A673 (cell line): Measurements from ENCODE around the gene RABIF. TPM values are rescaled to one million over a fixed set of nuclear protein-coding genes. Genes with fewer than 3 reads are reported as not detected.

ENCODE experiments used
- BruUV-seq: library from RNA; stranded (reverse); fragments of 400-500 nt; replicated peaks from 2 replicates; lab custom pipeline; 2021; lab: Mats Ljungman, UMichigan
- CTCF ChIA-PET: fragments of 300-600 bp; sonication (Branson Sonifier 250); formaldehyde crosslinking; loops from one replicate; lab custom pipeline; 2022; ENCODE audit warnings: antibody characterized with exemption; lab: Charles Lee
- POLR2A ChIA-PET: fragments of 300-600 bp; sonication (Branson Sonifier 250); formaldehyde crosslinking; loops from one replicate; lab custom pipeline; 2022; ENCODE audit warnings: antibody characterized with exemption; ENCODE audit not compliant: low non-redundant PET; lab: Charles Lee
- DNase-seq: peaks from one replicate; pipeline ENCODE4 v3.0.0-alpha.2; 2015; ENCODE audit warnings: low spot score
- H3K27ac ChIP-seq: fragments of 200-600 bp; sonication (generic); 2 replicates; pipeline ENCODE4 v1.5.1; 2016; ENCODE audit warnings: mixed run types, low read depth, mild to moderate bottlenecking, mixed read lengths, antibody characterized with exemption, low read length; ENCODE audit not compliant: poor library complexity, severe bottlenecking
- H3K27me3 ChIP-seq: fragments of 200-600 bp; sonication (generic); replicated peaks from 2 replicates; pipeline ENCODE4 v1.6.1; 2017; ENCODE audit warnings: mixed run types, low read depth, mild to moderate bottlenecking, mixed read lengths, antibody characterized with exemption, low read length; ENCODE audit not compliant: insufficient read depth, poor library complexity
- H3K36me3 ChIP-seq: fragments of 200-600 bp; sonication (generic); 2 replicates; pipeline ENCODE4 v1.6.1; 2016; ENCODE audit warnings: mixed run types, mild to moderate bottlenecking, mixed read lengths, antibody characterized with exemption, low read length; ENCODE audit not compliant: insufficient read depth, poor library complexity, severe bottlenecking
- H3K4me1 ChIP-seq: fragments of 200-600 bp; sonication (generic); 2 replicates; pipeline ENCODE4 v1.6.1; 2017; ENCODE audit warnings: mixed run types, mild to moderate bottlenecking, mixed read lengths, antibody characterized with exemption, low read length; ENCODE audit not compliant: insufficient read depth, poor library complexity, severe bottlenecking
- H3K4me3 ChIP-seq: fragments of 200-600 bp; sonication (generic); 2 replicates; pipeline ENCODE4 v1.5.1; 2016; ENCODE audit warnings: low read depth, mixed run types, mild to moderate bottlenecking, mixed read lengths, low read length; ENCODE audit not compliant: poor library complexity, severe bottlenecking
- H3K9me3 ChIP-seq: fragments of 200-600 bp; sonication (generic); 2 replicates; pipeline ENCODE4 v1.6.1; 2016; ENCODE audit warnings: mixed run types, low read depth, mild to moderate bottlenecking, mixed read lengths, antibody characterized with exemption, low read length; ENCODE audit not compliant: poor library complexity, severe bottlenecking
- CTCF ChIP-seq: fragments of 300-800, 200-600 bp; sonication (generic); conservative IDR thresholded peaks from 2 replicates; pipeline ENCODE4 v1.5.1; 2017; ENCODE audit warnings: low read depth, mild to moderate bottlenecking, antibody characterized with exemption, low read length, moderate library complexity, mixed read lengths
- EZH2 ChIP-seq: fragments of 200-600 bp; sonication (generic); IDR thresholded peaks from 2 replicates; pipeline ENCODE4 v1.6.1; 2017; ENCODE audit warnings: borderline replicate concordance, low read depth, mild to moderate bottlenecking, mixed read lengths, antibody characterized with exemption, low read length; ENCODE audit not compliant: poor library complexity, severe bottlenecking
- intact Hi-C: fragments of 100-400 bp; cut with micrococcal nuclease; formaldehyde crosslinking; loops from one replicate; pipeline ENCODE4 v1.10.0; 2022; ENCODE audit not compliant: unreplicated experiment
- total RNA-seq: library from RNA; stranded (reverse); gene quantifications from 2 replicates; pipeline ENCODE4 v1.2.3, GENCODE V29; 2021

RABIF gene
- total RNA-seq, 1 experiment from 2014 or later: 12.2 TPM

GRCh38 chr1:202935844-202936243 is 46.9 kb upstream of the RABIF start:
- no peaks in the 10 kb centered on the region for H3K27me3 ChIP-seq
- POLR2A ChIA-PET: no interaction called here
- H3K4me3 ChIP-seq: no peak overlapping the region
- H3K9me3 ChIP-seq: peaks cover 4% of the 10 kb centered on the region
- no TSS peak for BruUV-seq
- no peak overlapping the region for H3K27ac ChIP-seq
- intact Hi-C loops: no loop called here
- peaks cover 5% of the 10 kb centered on the region for H3K36me3 ChIP-seq
- no peak for DNase-seq
- CTCF ChIA-PET: no interaction called here
- H3K4me1 ChIP-seq: no peaks in the 10 kb centered on the region
- TF ChIP-seq EZH2 (no peak), CTCF (no peak)

GRCh38 chr1:202934755-202935154 is 45.8 kb upstream of the RABIF start:
- no TSS peak for BruUV-seq
- H3K4me1 ChIP-seq: no peaks in the 10 kb centered on the region
- peaks cover 4% of the 10 kb centered on the region for H3K9me3 ChIP-seq
- TF ChIP-seq CTCF (no peak), EZH2 (no peak)
- ChIA-PET CTCF (no interaction called here), POLR2A (no interaction called here)
- H3K27ac ChIP-seq: no peak overlapping the region
- DNase-seq: no peak
- intact Hi-C loops: no loop called here
- no peak overlapping the region for H3K4me3 ChIP-seq
- no peaks in the 10 kb centered on the region for H3K36me3 ChIP-seq
- no peaks in the 10 kb centered on the region for H3K27me3 ChIP-seq

GRCh38 chr1:202932476-202932875 is 43.5 kb upstream of the RABIF start:
- H3K9me3 ChIP-seq: peaks cover 4% of the 10 kb centered on the region
- no peaks in the 10 kb centered on the region for H3K36me3 ChIP-seq
- no peak for DNase-seq
- no peaks in the 10 kb centered on the region for H3K4me1 ChIP-seq
- ChIA-PET CTCF (no interaction called here), POLR2A (no interaction called here)
- BruUV-seq: no TSS peak
- intact Hi-C loops: no loop called here
- H3K27ac ChIP-seq: no peak overlapping the region
- no peak for TF ChIP-seq EZH2
- no peak for TF ChIP-seq CTCF
- H3K27me3 ChIP-seq: no peaks in the 10 kb centered on the region
- no peak overlapping the region for H3K4me3 ChIP-seq
